GM21390 (cell line): ENCODE data around the gene SPSB1.

Experiments used
- ATAC-seq: cut with Tn5 transposase; IDR thresholded peaks from one replicate; pipeline ENCODE4 v1.9.1; 2021; ENCODE audit not compliant: unreplicated experiment

The SPSB1 gene

GRCh38 chr1:9278585-9279153, 14.0 kb upstream of the SPSB1 start:
- no peak for ATAC-seq

- ATAC-seq = no peak
These were observed 13.4 kb upstream of the SPSB1 start for GRCh38 chr1:9279172-9279840.

GRCh38 chr1:9280015-9280860, 12.5 kb upstream of the SPSB1 start:
- ATAC-seq = no peak

- ATAC-seq = no peak
These were observed 11.4 kb upstream of the SPSB1 start for GRCh38 chr1:9281071-9281827.

- no peak for ATAC-seq
These were observed 10.6 kb upstream of the SPSB1 start for GRCh38 chr1:9281908-9282695.

DNA sequence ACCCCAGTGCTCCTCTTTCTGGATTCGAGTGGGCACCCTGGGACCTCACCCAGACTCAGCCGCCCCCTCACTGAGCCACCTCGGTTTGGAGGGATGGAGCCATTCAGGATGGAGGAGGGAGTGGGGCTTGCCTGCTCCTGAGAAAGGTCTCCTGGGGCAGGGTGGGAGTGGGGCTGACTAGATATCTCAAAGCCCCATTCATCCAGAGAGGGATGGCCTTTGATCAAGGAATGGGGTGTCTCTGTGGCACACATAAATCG, 10.1 kb upstream of the SPSB1 start:
- no peak for ATAC-seq

DNA sequence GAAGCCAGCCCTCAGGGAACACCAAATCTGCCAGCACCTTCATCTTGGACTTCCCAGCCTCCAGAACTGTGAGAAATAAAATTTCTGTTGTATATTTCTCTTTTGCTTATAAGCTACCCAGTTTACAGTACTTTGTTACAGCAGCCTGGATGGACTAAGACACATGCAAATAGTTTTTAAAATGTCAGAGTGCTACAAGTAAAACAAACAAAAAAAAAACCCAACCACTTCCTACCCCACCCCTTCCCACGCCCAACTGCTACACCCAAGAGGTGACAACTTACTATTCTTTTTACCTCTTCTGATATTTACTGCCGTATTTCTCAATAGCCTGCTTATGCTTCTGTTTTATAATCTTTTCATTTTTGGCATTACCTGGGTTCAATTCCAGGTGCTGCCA, 8.6 kb upstream of the SPSB1 start:
- ATAC-seq = no peak

- no peak for ATAC-seq
These were observed 6.1 kb upstream of the SPSB1 start for GRCh38 chr1:9286556-9286955.

DNA sequence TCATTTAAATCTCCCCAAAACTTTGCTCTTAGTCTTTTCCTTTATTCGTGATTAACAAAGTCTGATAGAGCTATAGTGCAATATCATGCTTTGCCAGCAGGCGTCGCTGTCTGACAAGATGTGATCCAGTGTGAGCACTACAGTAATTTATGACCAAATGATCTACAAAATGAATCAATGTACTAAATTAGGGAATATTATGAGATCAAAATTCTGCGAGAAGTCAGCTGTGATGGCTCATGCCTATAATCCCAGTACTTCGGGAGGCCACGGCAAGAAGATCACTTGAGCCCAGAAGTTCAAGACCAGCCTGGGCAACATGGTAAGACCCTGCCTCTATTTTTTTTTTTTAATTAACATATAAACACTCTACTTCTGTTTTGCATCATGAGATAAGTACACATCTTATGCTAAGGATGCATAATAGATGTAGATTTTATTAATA, 3.6 kb upstream of the SPSB1 start:
- no peak for ATAC-seq

- no peak for ATAC-seq
These were observed 2.8 kb upstream of the SPSB1 start for GRCh38 chr1:9289711-9290485.

DNA sequence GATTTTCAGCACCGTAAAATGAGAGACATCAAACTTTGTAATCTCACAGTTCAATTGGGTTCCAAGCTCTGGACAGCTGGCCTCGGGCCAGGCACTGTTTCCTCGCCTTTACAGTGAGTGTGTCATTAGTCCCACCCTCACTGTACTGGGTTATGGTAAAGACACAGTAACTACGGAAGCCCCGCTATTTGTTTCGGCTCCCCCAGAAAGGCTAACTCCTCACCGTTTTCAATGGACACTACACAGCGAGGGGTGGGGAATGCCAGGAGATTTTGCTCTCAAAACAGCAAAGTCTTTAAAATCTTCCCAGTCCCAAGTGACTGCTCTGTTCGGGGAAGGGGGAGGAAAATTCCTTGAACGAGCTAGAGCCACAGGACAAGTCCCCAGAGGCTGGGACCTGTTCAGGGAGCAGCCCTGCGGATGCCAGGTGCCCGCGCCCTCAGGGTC, 757 bp upstream of the SPSB1 start:
- ATAC-seq = no peak

- ATAC-seq = no peak
These were observed 493 bp downstream of the SPSB1 start for GRCh38 chr1:9293241-9293532.

DNA sequence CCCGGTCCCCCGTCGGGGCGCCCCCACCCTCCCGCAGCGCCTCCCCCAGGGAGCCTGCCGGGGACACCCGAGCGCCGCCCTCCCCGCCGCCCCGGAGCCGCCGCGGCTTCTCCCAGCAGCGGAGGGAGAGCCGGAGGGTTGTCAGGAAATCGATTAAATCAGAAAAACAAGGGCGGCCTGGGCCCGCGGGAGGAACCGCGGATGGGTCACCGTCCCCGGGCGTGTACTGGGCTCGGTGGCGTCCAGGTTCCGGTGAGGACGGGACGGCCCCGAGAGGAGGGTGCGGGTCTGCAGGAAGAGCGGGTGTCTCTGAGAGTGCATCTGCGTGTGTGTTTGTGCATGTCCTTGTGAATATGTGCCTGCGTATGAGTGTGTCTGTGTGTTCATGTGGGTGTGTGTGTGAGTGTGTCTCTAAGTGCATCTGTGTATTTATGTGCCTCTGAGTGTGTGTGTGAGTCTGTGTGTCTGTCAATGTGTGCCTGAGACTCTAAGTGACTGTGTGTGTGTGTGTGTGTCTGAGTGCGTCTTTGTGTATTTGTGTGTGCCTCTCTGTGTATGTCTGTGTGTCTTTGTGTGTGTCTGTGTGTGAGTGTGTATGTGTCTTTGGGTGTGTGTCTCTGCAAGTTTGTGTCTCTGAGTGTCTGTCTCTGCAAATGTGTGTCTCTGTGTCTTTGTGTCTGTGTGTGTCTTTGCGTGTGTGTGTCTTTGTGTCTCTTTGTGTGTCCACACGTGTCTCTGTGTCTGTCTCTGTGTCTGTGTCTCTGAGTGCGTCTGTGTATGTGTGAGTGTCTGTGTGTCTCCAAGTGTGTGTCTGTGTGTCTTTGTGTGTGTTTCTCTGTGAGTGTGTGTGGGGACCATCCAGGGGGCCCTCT, 1.1 kb downstream of the SPSB1 start:
- ATAC-seq = no peak

GRCh38 chr1:9294405-9294773, 1.7 kb downstream of the SPSB1 start:
- ATAC-seq = no peak

DNA sequence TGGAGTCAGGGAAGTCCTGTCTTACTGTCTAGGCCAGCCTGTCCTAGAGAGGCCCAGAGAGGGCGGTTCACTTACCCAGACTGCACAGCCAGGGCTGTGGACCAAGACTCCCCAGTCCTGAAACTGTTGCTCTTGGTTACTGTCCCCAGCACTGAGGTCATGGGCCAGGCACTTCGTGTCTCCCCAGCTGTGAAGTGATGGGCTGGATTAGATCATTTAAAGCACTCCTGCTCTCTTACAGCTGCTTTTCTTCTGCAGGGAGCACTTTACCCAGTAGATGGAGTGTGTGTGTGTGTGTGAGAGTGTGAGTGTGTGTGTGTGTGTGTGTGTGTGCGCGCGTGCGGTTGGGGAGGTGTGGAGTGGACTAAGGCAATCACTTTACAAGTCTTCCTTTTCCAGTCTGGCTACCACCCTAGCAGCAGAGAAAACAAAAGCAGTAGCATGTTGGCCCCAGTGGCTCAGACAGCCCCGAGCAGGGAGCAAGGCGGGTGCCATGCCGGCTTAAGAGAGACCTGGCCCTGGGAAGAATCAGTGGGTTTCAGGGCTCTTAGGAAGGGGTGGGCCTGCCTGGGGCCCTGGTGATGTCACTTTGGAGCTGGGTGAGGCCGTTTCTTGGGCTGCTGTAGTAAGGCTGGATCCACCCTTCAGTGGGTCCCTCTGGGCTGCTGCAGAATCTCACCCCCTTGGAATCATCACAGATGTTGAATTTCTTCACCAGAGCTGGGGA, 2.4 kb downstream of the SPSB1 start:
- ATAC-seq = no peak

- no peak for ATAC-seq
These were observed 3.2 kb downstream of the SPSB1 start for GRCh38 chr1:9295884-9296283.

- ATAC-seq = no peak
These were observed 4.2 kb downstream of the SPSB1 start for GRCh38 chr1:9296850-9297249.

GRCh38 chr1:9297831-9298230, 5.1 kb downstream of the SPSB1 start:
- ATAC-seq = no peak

- no peak for ATAC-seq
These were observed 5.6 kb downstream of the SPSB1 start for GRCh38 chr1:9298282-9298681.
